Thyroid gland (tissue), 4 donors: ENCODE measurements around the gene SHISA7. TPM values are rescaled to one million over a fixed set of nuclear protein-coding genes. Genes with fewer than 3 reads are reported as not detected.

Experiments used
- DNase-seq, 2 donors: peaks; one replicate each; pipeline ENCODE4 v3.0.0-alpha.2; 2019
- H3K27ac ChIP-seq, 3 donors: fragments of 200-600 bp; sonication (generic); 1 replicate in 2 of 3; 2 replicates in 1 of 3; pipeline ENCODE4 v1.5.1; 2016 to 2019; ENCODE audit warnings: mild to moderate bottlenecking in 1 of 3, moderate library complexity in 1 of 3
- H3K27me3 ChIP-seq: fragments of 200-600 bp; sonication (generic); one replicate; pipeline ENCODE4 v1.5.1; 2019
- H3K36me3 ChIP-seq, 2 donors: fragments of 200-600 bp; sonication (generic); one replicate each; pipeline ENCODE4 v1.5.1; 2016 to 2019
- H3K4me1 ChIP-seq, 2 donors: fragments of 200-600 bp; sonication (generic); one replicate each; pipeline ENCODE4 v1.5.1; 2017 to 2019
- H3K4me3 ChIP-seq, 3 donors: fragments of 200-600 bp; sonication (generic); replicated peaks in 1 of 3; 1 replicate in 2 of 3; 2 replicates in 1 of 3; pipeline ENCODE4 v1.5.1; 2016; ENCODE audit warnings: mild to moderate bottlenecking in 1 of 3
- H3K9me3 ChIP-seq: fragments of 200-600 bp; sonication (generic); one replicate; pipeline ENCODE4 v1.5.1; 2017
- CTCF ChIP-seq, 6 experiments: fragments of 200-600 bp in 3 of 6; fragments of 450-650 bp in 3 of 6; sonication (generic) in 3 of 6; IDR thresholded peaks; one replicate each; pipeline ENCODE4 v1.5.1; 2016 to 2019; ENCODE audit warnings: antibody characterized with exemption in 6 of 6, mild to moderate bottlenecking in 2 of 6, inconsistent platforms in 1 of 6, moderate library complexity in 1 of 6
- POLR2A ChIP-seq, 2 donors: fragments of 450-650 bp; IDR thresholded peaks; one replicate each; pipeline ENCODE4 v1.6.1; 2017; ENCODE audit warnings: antibody characterized with exemption in 2 of 2, mild to moderate bottlenecking in 2 of 2, moderate library complexity in 1 of 2
- WGBS, 2 donors: methylation state at CpG; one replicate each; pipeline ENCODE4 v1.1.5; 2017; 5-methylcytosine and 5-hydroxymethylcytosine counted together
- intact Hi-C: fragments of 100-400 bp; cut with DNase I; formaldehyde crosslinking; loops from one replicate; pipeline ENCODE4 v1.15.1; 2023
- total RNA-seq, 4 donors: library from RNA; depleted of rRNA; stranded (reverse); fragments of >200 nt; gene quantifications; one replicate each; pipeline ENCODE4 v1.2.3, GENCODE V29; 2016

The SHISA7 gene
- total RNA-seq, 4 donors from 2014 or later, result not detected

- H3K4me3 ChIP-seq, result no peak overlapping the region
- H3K36me3 ChIP-seq, result no peaks in the 10 kb centered on the region
- H3K27ac ChIP-seq, result peak overlapping the region; percentile 2 to 98 (median 95)
- H3K27me3 ChIP-seq, result no peaks in the 10 kb centered on the region
- peaks cover 36 to 50% of the 10 kb centered on the region in 2 donors for H3K4me1 ChIP-seq
- TF ChIP-seq POLR2A (IDR thresholded peaks at IDR 0.05) (peak in 1 of 2 donors; percentile 28), CTCF (IDR thresholded peaks at IDR 0.05) (no peak)
- intact Hi-C loops, result loop anchor here (5.0 kb wide), 1 partner anchor 158 kb away; no protein-coding TSS in a partner anchor
- 58 to 66% methylated on average over 14 to 18 of the region's 19 CpGs for WGBS, 2 donors
- peak in 1 of 2 donors; percentile 55 for DNase-seq
- H3K9me3 ChIP-seq, result no peaks in the 10 kb centered on the region
Observed at GRCh38 chr19:55474269-55475265, 31.5 kb upstream of the SHISA7 start.

GRCh38 chr19:55473225-55474012 is 30.3 kb upstream of the SHISA7 start:
- intact Hi-C loops, result loop anchor here (5.0 kb wide), 1 partner anchor 159 kb away; no protein-coding TSS in a partner anchor
- WGBS, 2 donors, result 75 to 76% methylated on average over 13 to 16 of the region's 16 CpGs
- no peak overlapping the region for H3K27ac ChIP-seq
- DNase-seq, result no peak
- H3K4me1 ChIP-seq, result peaks cover 25 to 39% of the 10 kb centered on the region in 2 donors
- H3K9me3 ChIP-seq, result no peaks in the 10 kb centered on the region
- TF ChIP-seq POLR2A (IDR thresholded peaks at IDR 0.05), result no peak
- TF ChIP-seq CTCF (IDR thresholded peaks at IDR 0.05), result no peak
- H3K36me3 ChIP-seq, result no peaks in the 10 kb centered on the region
- H3K4me3 ChIP-seq, result no peak overlapping the region
- no peaks in the 10 kb centered on the region for H3K27me3 ChIP-seq

- TF ChIP-seq POLR2A (IDR thresholded peaks at IDR 0.05), result no peak
- TF ChIP-seq CTCF (IDR thresholded peaks at IDR 0.05), result no peak
- DNase-seq, result no peak
- no peak overlapping the region for H3K27ac ChIP-seq
- no peak overlapping the region for H3K4me3 ChIP-seq
- intact Hi-C loops, result loop anchor here (5.0 kb wide), 1 partner anchor 160 kb away; no protein-coding TSS in a partner anchor
- no peaks in the 10 kb centered on the region for H3K36me3 ChIP-seq
- no peaks in the 10 kb centered on the region for H3K27me3 ChIP-seq
- H3K9me3 ChIP-seq, result no peaks in the 10 kb centered on the region
- 71 to 88% methylated on average over 5 to 7 of the region's 8 CpGs for WGBS, 2 donors
- peaks cover 19 to 36% of the 10 kb centered on the region in 2 donors for H3K4me1 ChIP-seq
Observed at GRCh38 chr19:55472463-55472862, 29.4 kb upstream of the SHISA7 start.

- no peak for TF ChIP-seq POLR2A (IDR thresholded peaks at IDR 0.05)
- TF ChIP-seq CTCF (IDR thresholded peaks at IDR 0.05), result no peak
- 84 to 86% methylated on average over 13 of the region's 13 CpGs for WGBS, 2 donors
- H3K4me3 ChIP-seq, result no peak overlapping the region
Observed at GRCh38 chr19:55471266-55471665, 28.2 kb upstream of the SHISA7 start.

More at GRCh38 chr19:55471266-55471665, 28.2 kb upstream of the SHISA7 start:
- intact Hi-C loops, result loop anchor here (5.0 kb wide), 1 partner anchor 161 kb away; no protein-coding TSS in a partner anchor
- no peaks in the 10 kb centered on the region for H3K9me3 ChIP-seq
- H3K36me3 ChIP-seq, result no peaks in the 10 kb centered on the region
- H3K4me1 ChIP-seq, result peaks cover 17 to 34% of the 10 kb centered on the region in 2 donors
- no peak overlapping the region for H3K27ac ChIP-seq
- DNase-seq, result no peak
- H3K27me3 ChIP-seq, result no peaks in the 10 kb centered on the region
